Peyer's patch (tissue), 4 donors: ENCODE results near the gene ADRM1.

Experiments
- CTCF ChIP-seq, 6 experiments: fragments of 450-650 bp in 4 of 6; fragments of 200-600 bp in 2 of 6; sonication (generic) in 1 of 6; IDR thresholded peaks; one replicate each; pipeline ENCODE4 v1.5.1; 2017 to 2019; ENCODE audit warnings: antibody characterized with exemption in 6 of 6, mild to moderate bottlenecking in 3 of 6, moderate library complexity in 1 of 6
- POLR2A ChIP-seq, 2 donors: fragments of 450-650 bp; IDR thresholded peaks; one replicate each; pipeline ENCODE4 v1.5.1; 2017; ENCODE audit warnings: antibody characterized with exemption in 2 of 2, mild to moderate bottlenecking in 2 of 2, moderate library complexity in 2 of 2

GRCh38 chr20:62349556-62350097 lies 46.8 kb downstream of the ADRM1 start:
- TF ChIP-seq CTCF (IDR thresholded peaks at IDR 0.05) (no peak), POLR2A (IDR thresholded peaks at IDR 0.05) (no peak)
